ENCODE results near the gene HNRNPH3.
A peak's percentile ranks its signal among the peaks of the same experiment; 100 is the strongest.

The HNRNPH3 gene, protein sequence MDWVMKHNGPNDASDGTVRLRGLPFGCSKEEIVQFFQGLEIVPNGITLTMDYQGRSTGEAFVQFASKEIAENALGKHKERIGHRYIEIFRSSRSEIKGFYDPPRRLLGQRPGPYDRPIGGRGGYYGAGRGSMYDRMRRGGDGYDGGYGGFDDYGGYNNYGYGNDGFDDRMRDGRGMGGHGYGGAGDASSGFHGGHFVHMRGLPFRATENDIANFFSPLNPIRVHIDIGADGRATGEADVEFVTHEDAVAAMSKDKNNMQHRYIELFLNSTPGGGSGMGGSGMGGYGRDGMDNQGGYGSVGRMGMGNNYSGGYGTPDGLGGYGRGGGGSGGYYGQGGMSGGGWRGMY

DNA sequence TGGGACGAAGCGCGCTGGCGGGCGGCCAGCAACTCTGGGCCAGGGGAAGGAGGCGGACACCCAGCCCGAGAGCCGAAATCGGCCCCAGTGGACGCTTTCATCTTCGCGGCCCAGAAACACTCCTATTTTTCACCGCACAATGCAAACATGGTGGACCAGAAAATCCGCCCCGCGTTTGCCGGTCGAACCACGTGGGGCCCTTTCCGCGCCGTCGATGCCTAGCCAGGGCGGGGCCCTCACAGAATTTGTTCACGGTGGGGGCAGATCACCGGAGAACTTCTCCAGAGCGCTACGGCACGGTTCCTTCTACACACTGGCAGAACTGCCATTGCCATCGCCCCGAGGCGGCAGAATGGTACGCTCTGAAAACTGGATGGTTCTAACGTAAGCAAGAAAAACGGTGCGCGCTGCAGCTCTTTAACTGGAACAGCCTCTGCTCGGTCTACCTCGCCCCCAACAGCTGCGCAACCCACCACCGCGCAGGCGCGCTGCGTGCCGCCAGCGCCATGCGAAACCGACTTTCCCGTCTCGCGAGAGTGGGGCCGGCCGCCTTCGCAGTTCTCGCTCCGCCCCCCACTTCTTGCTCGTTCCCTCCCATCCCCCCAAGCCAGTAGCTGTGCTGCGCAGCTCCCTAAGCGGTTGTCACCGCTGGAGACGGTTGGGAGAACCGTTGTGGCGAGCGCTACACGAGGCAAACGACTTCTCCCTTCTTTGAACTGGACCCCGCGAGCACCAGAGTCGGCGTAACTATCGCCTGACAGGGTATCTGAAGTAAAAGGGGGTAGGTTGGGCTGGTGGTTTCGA lies at the start of gene HNRNPH3:
Gene HNRNPH3, plus strand, starts transcription at position 610 of the 804 bp plus-strand sequence. CDS start 5,158 bp downstream, outside the sequence.
- peaks cover 17% of the 10 kb centered on the region for H3K4me1 ChIP-seq (ENCODE audit: control insufficient read depth, insufficient read depth, low read length)
- H3K27me3 ChIP-seq (ENCODE audit: control insufficient read depth in 1 of 2, insufficient read depth in 2 of 2, low read length in 2 of 2): no peaks in the 10 kb centered on the region
- H3K9me3 ChIP-seq (ENCODE audit: control insufficient read depth in 2 of 2, low read length in 2 of 2): no peaks in the 10 kb centered on the region
- H3K4me3 ChIP-seq (ENCODE audit: low read length in 2 of 2): peak within 1 kb of the TSS; percentile 93 to 95
- H3K9ac ChIP-seq (ENCODE audit: low read length in 2 of 2): peak within 1 kb of the TSS; percentile 99 to 100
- no peaks in the 10 kb centered on the region for H3K36me3 ChIP-seq (ENCODE audit: control insufficient read depth in 2 of 2, insufficient read depth in 2 of 2, low read length in 2 of 2)
- H3K27ac ChIP-seq (ENCODE audit: low read length): peak within 1 kb of the TSS; percentile 98

DNA sequence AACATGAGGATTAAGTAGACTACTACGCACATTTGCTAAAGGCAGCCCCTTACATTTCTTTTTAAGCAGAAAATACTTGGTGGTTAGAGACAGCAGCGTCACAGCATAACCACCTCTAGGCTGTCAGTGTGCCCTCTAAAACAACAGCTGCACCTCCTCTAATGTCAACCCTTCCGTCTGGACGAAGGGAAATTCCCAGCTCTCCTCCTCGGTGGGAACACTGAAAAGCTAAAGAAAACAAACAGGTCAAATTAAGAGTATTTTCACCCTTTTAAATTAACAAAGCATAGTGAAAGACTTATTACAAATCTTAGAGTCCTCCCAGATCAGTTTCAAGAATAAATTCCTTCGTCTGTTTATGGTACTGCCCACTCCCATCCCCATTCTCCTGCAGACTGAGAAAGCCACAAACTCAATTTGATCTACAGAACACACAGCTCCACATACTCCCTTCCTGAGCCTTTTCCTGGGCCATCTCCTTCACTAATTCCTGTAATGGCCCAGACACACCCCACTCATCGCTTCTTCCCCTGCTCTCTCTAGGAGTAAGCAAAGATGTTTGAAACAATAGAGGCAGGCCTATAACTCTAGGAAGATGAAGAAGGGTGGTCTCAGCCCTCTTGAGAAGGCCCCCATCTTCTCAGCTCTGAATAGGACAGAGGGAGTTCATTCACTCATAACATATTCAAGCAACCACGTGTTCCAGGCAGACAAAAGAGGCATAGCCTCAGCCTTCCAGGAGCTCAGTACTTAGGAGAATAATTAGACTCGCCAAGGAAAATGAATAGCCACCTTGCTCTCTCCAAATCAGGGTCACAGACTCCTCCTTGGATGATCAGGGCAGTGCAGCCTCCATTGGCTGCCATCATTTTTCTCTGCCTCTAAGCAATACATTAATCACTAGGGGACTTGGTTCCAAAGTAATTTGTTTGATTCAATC lies 47.5 kb upstream of the HNRNPH3 start:
- Histone ChIP-seq H3K9me3 (ENCODE audit: control insufficient read depth in 2 of 2, low read length in 2 of 2) (no peaks in the 10 kb centered on the region), H3K4me3 (ENCODE audit: low read length in 2 of 2) (no peak overlapping the region), H3K4me1 (ENCODE audit: control insufficient read depth, insufficient read depth, low read length) (no peaks in the 10 kb centered on the region), H3K27me3 (ENCODE audit: control insufficient read depth in 1 of 2, insufficient read depth in 2 of 2, low read length in 2 of 2) (no peaks in the 10 kb centered on the region), H3K9ac (ENCODE audit: low read length in 2 of 2) (no peak overlapping the region), H3K27ac (ENCODE audit: low read length) (no peak overlapping the region), H3K36me3 (ENCODE audit: control insufficient read depth in 2 of 2, insufficient read depth in 2 of 2, low read length in 2 of 2) (no peaks in the 10 kb centered on the region)

DNA sequence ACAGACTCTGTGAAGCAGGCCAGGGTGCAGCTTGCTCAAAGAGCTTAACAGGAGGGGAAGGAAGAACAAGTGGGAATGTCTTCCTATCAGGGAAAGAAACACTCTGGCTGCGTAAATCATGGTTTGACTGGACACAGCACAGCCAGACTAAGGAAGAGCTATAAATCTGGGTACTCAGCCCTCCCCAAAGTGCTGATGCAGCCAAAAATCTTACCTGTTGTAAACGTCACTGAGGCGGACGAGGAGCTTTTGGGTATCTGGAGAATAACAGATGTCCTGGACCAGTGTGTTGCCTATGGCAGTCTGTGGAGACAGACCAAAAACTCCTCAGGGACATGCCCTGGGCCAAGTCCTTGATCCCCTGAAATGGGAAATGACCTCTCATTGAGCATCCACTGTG lies 43.1 kb upstream of the HNRNPH3 start:
- Histone ChIP-seq H3K9me3 (ENCODE audit: control insufficient read depth in 2 of 2, low read length in 2 of 2) (no peaks in the 10 kb centered on the region), H3K27me3 (ENCODE audit: control insufficient read depth in 1 of 2, insufficient read depth in 2 of 2, low read length in 2 of 2) (no peaks in the 10 kb centered on the region), H3K4me3 (ENCODE audit: low read length in 2 of 2) (no peak overlapping the region), H3K9ac (ENCODE audit: low read length in 2 of 2) (no peak overlapping the region), H3K4me1 (ENCODE audit: control insufficient read depth, insufficient read depth, low read length) (no peaks in the 10 kb centered on the region), H3K27ac (ENCODE audit: low read length) (no peak overlapping the region), H3K36me3 (ENCODE audit: control insufficient read depth in 2 of 2, insufficient read depth in 2 of 2, low read length in 2 of 2) (no peaks in the 10 kb centered on the region)

DNA sequence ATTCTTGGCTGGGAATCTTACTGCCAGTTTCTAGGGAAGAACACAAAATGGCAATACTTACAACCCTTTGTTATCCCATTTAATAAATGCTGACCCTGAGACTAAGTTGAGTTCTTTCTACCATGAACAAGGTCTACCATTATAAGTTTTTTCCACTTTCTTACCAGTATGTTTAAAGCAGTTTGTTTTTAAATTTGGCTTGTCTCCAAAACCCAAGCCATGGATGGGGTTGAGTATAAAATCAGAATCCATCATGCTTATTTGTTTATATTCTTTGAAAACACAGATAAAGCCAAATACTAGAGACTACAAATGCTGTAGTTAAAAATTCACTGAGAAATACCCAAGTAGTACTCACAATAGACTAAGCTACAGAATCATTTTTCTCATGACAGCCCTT lies 41.1 kb upstream of the HNRNPH3 start:
- no peak overlapping the region for H3K4me3 ChIP-seq (ENCODE audit: low read length in 2 of 2)
- no peak overlapping the region for H3K9ac ChIP-seq (ENCODE audit: low read length in 2 of 2)
- no peaks in the 10 kb centered on the region for H3K9me3 ChIP-seq (ENCODE audit: control insufficient read depth in 2 of 2, low read length in 2 of 2)
- no peaks in the 10 kb centered on the region for H3K27me3 ChIP-seq (ENCODE audit: control insufficient read depth in 1 of 2, insufficient read depth in 2 of 2, low read length in 2 of 2)
- H3K36me3 ChIP-seq (ENCODE audit: control insufficient read depth in 2 of 2, insufficient read depth in 2 of 2, low read length in 2 of 2): no peaks in the 10 kb centered on the region
- H3K27ac ChIP-seq (ENCODE audit: low read length): no peak overlapping the region
- no peaks in the 10 kb centered on the region for H3K4me1 ChIP-seq (ENCODE audit: control insufficient read depth, insufficient read depth, low read length)

DNA sequence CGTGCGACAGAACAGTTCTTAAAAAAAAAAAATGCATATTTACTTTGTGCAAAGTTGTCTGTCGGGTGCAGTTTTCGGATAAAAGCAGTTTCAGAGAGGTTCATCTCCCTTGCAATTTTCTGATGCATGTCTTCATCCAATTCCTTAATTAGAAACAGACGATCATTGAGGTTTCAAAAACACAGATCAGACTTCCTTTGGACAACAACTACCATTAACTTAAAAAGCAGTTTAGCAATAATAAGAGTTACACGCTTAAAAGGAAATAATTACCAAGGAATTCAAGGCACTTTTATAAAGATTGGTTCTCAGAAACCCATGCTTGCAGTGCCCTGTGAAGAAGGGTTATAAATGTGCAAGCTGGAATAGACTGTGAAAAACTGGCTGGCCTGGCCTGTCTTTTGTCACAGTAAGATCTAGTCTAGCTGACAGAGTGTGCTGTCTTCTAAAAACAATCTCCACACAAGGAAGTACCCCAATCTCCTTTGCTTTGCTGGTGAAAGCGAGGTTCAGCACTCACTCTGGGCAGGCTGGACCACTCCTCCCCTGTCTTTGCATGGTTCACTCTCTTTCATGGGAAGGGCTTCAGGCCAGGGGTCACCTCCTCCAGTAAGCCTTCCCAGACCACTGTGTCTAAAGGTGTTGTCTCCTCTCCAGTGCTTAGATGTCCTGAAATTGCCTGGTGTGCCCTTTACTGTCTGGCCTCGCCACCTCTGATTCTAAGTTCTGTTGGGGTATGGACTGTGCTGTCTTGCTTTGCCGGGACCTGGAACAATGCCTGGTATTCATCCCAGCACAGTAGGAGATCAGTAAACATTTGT lies 34.8 kb upstream of the HNRNPH3 start:
- Histone ChIP-seq H3K4me3 (ENCODE audit: low read length in 2 of 2) (no peak overlapping the region), H3K27me3 (ENCODE audit: control insufficient read depth in 1 of 2, insufficient read depth in 2 of 2, low read length in 2 of 2) (no peaks in the 10 kb centered on the region), H3K9me3 (ENCODE audit: control insufficient read depth in 2 of 2, low read length in 2 of 2) (no peaks in the 10 kb centered on the region), H3K36me3 (ENCODE audit: control insufficient read depth in 2 of 2, insufficient read depth in 2 of 2, low read length in 2 of 2) (no peaks in the 10 kb centered on the region), H3K27ac (ENCODE audit: low read length) (no peak overlapping the region), H3K9ac (ENCODE audit: low read length in 2 of 2) (no peak overlapping the region), H3K4me1 (ENCODE audit: control insufficient read depth, insufficient read depth, low read length) (no peaks in the 10 kb centered on the region)

DNA sequence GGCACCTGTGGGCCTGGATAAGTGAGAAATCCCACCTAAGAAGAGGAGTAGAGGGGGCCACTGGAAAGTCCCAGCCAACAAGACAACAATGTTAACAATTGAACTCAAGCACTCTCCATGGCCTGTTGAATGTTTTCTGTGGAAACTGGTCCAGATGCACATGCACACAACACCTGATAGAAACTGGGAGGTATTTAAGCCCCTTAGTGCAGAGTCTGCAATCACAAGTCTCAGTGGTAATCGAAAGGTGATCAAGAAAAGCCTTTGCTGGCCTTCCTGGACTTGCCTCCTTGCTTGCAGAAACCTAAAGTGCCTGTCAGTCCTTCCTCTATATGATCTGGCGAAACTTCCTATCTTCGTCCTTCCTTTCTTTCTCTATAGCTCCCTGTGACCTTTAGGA lies 30.6 kb upstream of the HNRNPH3 start:
- Histone ChIP-seq H3K9me3 (ENCODE audit: control insufficient read depth in 2 of 2, low read length in 2 of 2) (no peaks in the 10 kb centered on the region), H3K27me3 (ENCODE audit: control insufficient read depth in 1 of 2, insufficient read depth in 2 of 2, low read length in 2 of 2) (no peaks in the 10 kb centered on the region), H3K36me3 (ENCODE audit: control insufficient read depth in 2 of 2, insufficient read depth in 2 of 2, low read length in 2 of 2) (no peaks in the 10 kb centered on the region), H3K9ac (ENCODE audit: low read length in 2 of 2) (no peak overlapping the region), H3K4me1 (ENCODE audit: control insufficient read depth, insufficient read depth, low read length) (no peaks in the 10 kb centered on the region), H3K4me3 (ENCODE audit: low read length in 2 of 2) (no peak overlapping the region), H3K27ac (ENCODE audit: low read length) (no peak overlapping the region)

DNA sequence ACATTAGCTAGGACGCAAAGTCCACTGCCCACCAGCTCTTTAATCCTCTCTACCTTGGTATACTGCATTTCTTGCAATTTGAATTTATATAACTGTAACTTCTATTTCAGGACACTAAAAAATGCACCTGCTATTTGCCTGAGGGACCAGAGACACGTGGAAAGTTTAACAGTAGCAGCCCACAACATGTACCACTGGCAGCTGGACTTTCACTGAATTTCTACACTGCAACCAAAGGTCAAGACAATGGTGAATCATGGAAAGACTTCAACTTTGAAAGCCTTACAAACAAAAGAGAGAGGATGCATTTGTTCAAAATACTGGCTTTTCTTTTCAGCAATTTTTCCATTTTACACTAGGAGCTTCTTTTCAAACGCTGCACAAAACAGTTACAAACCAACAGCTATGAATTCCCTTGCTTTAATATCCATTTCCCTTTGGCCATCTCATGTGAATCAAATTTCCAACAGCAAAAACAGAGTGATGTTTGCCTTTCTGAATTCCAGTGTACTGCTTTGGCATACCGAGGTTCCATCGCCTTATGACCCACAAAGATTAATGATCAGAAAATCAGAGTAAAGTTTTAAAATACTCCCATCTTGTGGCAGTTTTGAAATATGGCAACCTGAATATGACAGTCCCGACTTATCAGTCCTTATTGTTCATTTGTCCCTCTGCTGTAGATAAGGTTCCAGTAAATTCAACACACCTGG lies 29.9 kb upstream of the HNRNPH3 start:
- no peaks in the 10 kb centered on the region for H3K36me3 ChIP-seq (ENCODE audit: control insufficient read depth in 2 of 2, insufficient read depth in 2 of 2, low read length in 2 of 2)
- H3K27me3 ChIP-seq (ENCODE audit: control insufficient read depth in 1 of 2, insufficient read depth in 2 of 2, low read length in 2 of 2): no peaks in the 10 kb centered on the region
- H3K4me3 ChIP-seq (ENCODE audit: low read length in 2 of 2): no peak overlapping the region
- H3K27ac ChIP-seq (ENCODE audit: low read length): no peak overlapping the region
- H3K4me1 ChIP-seq (ENCODE audit: control insufficient read depth, insufficient read depth, low read length): no peaks in the 10 kb centered on the region
- H3K9me3 ChIP-seq (ENCODE audit: control insufficient read depth in 2 of 2, low read length in 2 of 2): no peaks in the 10 kb centered on the region
- H3K9ac ChIP-seq (ENCODE audit: low read length in 2 of 2): no peak overlapping the region

DNA sequence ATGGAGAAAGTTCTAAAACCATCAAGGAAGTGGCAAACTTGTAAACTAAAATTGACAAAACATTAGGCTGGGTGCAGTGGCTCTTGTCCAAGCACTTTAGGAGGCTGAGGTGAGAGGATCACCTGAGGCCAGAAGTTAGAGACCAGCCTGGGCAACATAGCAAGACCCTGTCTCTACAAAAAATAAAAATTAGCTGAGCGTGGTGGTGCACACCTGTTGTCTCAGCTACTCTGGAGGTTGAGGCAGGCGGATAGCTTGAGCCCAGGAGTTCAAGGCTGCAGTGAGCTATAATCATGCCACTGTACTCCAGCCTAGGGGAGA lies 29.4 kb upstream of the HNRNPH3 start:
- Histone ChIP-seq H3K27me3 (ENCODE audit: control insufficient read depth in 1 of 2, insufficient read depth in 2 of 2, low read length in 2 of 2) (no peaks in the 10 kb centered on the region), H3K36me3 (ENCODE audit: control insufficient read depth in 2 of 2, insufficient read depth in 2 of 2, low read length in 2 of 2) (no peaks in the 10 kb centered on the region), H3K27ac (ENCODE audit: low read length) (no peak overlapping the region), H3K4me3 (ENCODE audit: low read length in 2 of 2) (no peak overlapping the region), H3K9ac (ENCODE audit: low read length in 2 of 2) (no peak overlapping the region), H3K4me1 (ENCODE audit: control insufficient read depth, insufficient read depth, low read length) (no peaks in the 10 kb centered on the region), H3K9me3 (ENCODE audit: control insufficient read depth in 2 of 2, low read length in 2 of 2) (no peaks in the 10 kb centered on the region)

DNA sequence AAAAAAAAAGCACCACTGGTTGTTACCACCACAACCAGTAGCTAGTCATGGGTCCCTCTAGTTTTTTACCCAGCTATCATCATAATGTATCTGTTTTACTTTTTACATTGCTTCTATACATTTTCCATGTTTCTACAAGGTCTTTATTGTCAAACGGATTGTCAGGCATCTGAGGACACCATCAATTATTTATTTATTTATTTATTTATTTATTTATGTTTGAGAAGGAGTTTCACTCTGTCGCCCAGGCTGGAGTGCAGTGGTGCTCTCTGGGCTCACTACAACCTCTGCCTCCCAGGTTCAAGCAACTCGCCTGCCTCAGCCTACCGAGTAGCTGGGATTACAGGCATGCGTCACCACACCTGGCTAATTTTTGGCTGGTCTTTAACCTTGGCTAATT lies 29.0 kb upstream of the HNRNPH3 start:
- H3K36me3 ChIP-seq (ENCODE audit: control insufficient read depth in 2 of 2, insufficient read depth in 2 of 2, low read length in 2 of 2): no peaks in the 10 kb centered on the region
- no peak overlapping the region for H3K4me3 ChIP-seq (ENCODE audit: low read length in 2 of 2)
- no peaks in the 10 kb centered on the region for H3K27me3 ChIP-seq (ENCODE audit: control insufficient read depth in 1 of 2, insufficient read depth in 2 of 2, low read length in 2 of 2)
- H3K27ac ChIP-seq (ENCODE audit: low read length): no peak overlapping the region
- H3K9ac ChIP-seq (ENCODE audit: low read length in 2 of 2): no peak overlapping the region
- no peaks in the 10 kb centered on the region for H3K9me3 ChIP-seq (ENCODE audit: control insufficient read depth in 2 of 2, low read length in 2 of 2)
- no peaks in the 10 kb centered on the region for H3K4me1 ChIP-seq (ENCODE audit: control insufficient read depth, insufficient read depth, low read length)

All from stomach smooth muscle (tissue), 2 donors.